Left ventricle myocardium inferior (tissue), 1 donor: ENCODE measurements around the gene CACNB4. TPM values are rescaled to one million over a fixed set of nuclear protein-coding genes. Genes with fewer than 3 reads are reported as not detected.

Source experiments
- DNase-seq: peaks from one replicate; pipeline ENCODE4 v3.0.0-alpha.2; 2020
- H3K27ac ChIP-seq: fragments of 200-600 bp; replicated peaks from 2 replicates; pipeline ENCODE4 v1.8.0; 2021
- H3K27me3 ChIP-seq: fragments of 200-600 bp; 2 replicates; pipeline ENCODE4 v1.8.0; 2021; ENCODE audit warnings: low read depth
- H3K36me3 ChIP-seq: fragments of 200-600 bp; 2 replicates; pipeline ENCODE4 v1.8.0; 2021
- H3K4me1 ChIP-seq: fragments of 200-600 bp; 2 replicates; pipeline ENCODE4 v1.8.0; 2021
- H3K4me3 ChIP-seq: fragments of 200-600 bp; 2 replicates; pipeline ENCODE4 v1.8.0; 2021; ENCODE audit warnings: mild to moderate bottlenecking, moderate library complexity
- H3K9me3 ChIP-seq: fragments of 200-600 bp; replicated peaks from 2 replicates; pipeline ENCODE4 v1.8.0; 2021
- intact Hi-C: fragments of 100-400 bp; cut with micrococcal nuclease; formaldehyde crosslinking; loops from one replicate; pipeline ENCODE4 v1.11.0; 2022
- long read RNA-seq: library from polyadenylated mRNA; unstranded; transcript quantifications from one replicate; pipeline ENCODE4 v2.0.0, GENCODE V29; 2021
- total RNA-seq: library from RNA; stranded (reverse); fragmentation: NEBNext Ultra II Directional; extraction: Animal tissue kit (Norgen Biotek cat#: 25700); gene quantifications from one replicate; pipeline ENCODE4 v1.2.1, GENCODE V29; 2021
- TF ChIP-seq, protein P1 (sequence below): fragments of 200-600 bp; IDR thresholded peaks from 2 replicates; pipeline ENCODE4 v1.8.0; 2021; ENCODE audit warnings: antibody characterized with exemption, mild to moderate bottlenecking, borderline replicate concordance
- donor health status: DM: no; HTN: yes; CAD: no; lungs with severe emphysema.

CACNB4 gene
- 0.25 TPM for total RNA-seq
- long read RNA-seq: 0 reads

DNA sequence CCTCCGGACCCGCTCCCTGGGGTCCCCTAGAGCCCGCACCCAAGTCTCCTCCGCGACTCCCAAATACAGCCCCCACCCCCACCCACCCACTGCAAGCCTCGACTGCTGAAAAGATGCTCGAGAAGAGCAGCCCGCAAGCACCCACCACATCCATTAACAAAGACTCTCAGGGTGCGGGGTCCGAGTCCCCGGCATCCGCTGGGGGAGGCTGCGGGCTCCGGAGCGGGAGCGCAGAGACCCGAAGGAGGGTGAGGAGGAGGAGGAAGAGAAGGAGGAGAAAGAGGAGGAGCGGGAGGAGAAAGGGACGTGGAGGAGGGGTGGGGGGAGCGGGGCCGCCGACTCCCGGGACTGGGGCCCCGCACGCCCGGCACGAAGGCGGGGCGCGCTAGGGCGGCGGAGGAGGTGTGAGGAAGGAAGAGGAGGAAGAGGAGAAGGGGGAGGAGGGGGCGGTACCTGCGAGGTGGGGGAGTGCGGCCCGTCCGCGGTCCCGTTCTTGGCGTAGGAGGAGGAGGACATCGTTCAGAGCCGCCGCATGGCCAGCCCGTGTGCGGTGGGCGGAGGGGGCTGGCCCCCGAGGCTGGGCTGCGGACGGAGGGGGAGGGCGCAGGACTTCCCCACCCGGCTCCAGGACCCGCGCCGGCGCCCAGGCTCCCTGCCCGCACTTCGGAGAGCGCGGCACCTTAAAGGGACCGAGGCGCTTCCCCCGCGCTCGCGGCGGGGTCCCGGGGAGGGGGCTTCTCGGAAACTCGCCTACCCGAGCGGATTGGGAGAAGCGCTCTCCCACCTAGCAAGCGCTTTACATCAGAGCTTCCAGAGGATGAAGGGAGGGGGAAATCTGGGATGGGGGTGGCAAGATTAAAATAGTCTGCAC lies at the start of gene CACNB4:
CACNB4 (minus strand) TSS at position 549 of the 871 bp plus-strand sequence.
- DNase-seq: no peak
- H3K4me3 ChIP-seq: peak within 1 kb of the TSS; percentile 77
- intact Hi-C loops: no loop called here
- no peaks in the 10 kb centered on the region for H3K36me3 ChIP-seq
- H3K27ac ChIP-seq: no peak within 1 kb of the TSS
- peaks cover 25% of the 10 kb centered on the region for H3K27me3 ChIP-seq
- TF ChIP-seq, protein P1, sequence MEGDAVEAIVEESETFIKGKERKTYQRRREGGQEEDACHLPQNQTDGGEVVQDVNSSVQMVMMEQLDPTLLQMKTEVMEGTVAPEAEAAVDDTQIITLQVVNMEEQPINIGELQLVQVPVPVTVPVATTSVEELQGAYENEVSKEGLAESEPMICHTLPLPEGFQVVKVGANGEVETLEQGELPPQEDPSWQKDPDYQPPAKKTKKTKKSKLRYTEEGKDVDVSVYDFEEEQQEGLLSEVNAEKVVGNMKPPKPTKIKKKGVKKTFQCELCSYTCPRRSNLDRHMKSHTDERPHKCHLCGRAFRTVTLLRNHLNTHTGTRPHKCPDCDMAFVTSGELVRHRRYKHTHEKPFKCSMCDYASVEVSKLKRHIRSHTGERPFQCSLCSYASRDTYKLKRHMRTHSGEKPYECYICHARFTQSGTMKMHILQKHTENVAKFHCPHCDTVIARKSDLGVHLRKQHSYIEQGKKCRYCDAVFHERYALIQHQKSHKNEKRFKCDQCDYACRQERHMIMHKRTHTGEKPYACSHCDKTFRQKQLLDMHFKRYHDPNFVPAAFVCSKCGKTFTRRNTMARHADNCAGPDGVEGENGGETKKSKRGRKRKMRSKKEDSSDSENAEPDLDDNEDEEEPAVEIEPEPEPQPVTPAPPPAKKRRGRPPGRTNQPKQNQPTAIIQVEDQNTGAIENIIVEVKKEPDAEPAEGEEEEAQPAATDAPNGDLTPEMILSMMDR: no peak
- H3K9me3 ChIP-seq: no peaks in the 10 kb centered on the region
- peaks cover 27% of the 10 kb centered on the region for H3K4me1 ChIP-seq

DNA sequence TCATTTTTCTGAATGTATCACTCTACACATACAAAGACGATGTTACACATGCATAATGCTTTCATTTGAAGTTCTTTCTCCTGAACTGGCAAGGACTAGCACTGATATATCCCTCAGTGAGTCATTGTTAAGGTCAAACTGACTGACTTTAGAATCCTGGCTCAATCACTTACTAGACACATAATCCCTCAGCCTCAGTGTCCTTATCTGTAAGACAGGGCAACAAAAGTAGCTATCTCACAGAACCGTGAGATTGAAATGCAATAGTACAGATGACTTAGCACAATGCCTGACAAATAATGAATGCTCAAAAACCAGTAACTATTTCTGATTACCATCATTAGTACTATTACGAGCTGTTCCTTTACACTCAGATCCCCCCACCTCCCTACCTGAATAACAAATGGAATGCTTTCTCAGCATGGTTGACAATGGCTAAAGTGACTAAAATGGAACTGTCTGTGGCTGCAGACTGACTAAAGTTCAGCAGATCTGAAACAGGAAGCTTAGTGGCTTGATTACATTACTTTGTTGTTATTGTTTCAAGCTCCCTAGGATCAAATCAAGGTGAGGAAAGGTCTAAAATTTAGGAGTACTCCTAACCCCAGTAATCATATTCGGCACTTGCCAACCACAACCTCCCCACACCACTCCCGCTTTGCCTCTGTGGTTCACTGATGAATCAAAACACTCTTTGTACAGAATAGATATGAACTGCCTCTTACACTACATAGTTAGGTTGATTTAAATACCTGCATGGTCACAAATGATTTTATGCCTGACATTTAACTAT lies 35.8 kb upstream of the CACNB4 start:
- no peak overlapping the region for H3K4me3 ChIP-seq
- TF ChIP-seq, protein P1: no peak
- H3K9me3 ChIP-seq: no peaks in the 10 kb centered on the region
- peaks cover 7% of the 10 kb centered on the region for H3K4me1 ChIP-seq
- DNase-seq: no peak
- intact Hi-C loops: no loop called here
- H3K27me3 ChIP-seq: no peaks in the 10 kb centered on the region
- H3K36me3 ChIP-seq: peaks cover 13% of the 10 kb centered on the region
- H3K27ac ChIP-seq: no peak overlapping the region

DNA sequence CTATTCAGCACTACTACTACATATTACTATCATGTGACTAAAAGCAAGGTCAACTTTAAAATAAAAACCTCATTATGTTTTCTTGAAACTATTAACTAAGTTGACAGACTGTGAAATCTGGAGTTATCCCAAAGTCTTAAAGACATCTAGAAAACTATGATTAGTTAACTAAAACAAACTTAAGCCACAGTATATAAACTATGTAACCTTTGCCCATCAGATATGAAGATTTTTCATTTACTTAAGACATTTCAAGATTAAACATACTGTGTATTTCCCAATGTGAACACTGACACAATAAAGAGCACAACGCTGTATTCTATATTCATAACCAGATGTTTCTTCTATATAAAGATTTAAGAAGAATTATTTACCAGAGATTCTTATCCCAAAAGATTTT lies 33.5 kb upstream of the CACNB4 start:
- TF ChIP-seq, protein P1: no peak
- H3K36me3 ChIP-seq: peaks cover 20% of the 10 kb centered on the region

DNA sequence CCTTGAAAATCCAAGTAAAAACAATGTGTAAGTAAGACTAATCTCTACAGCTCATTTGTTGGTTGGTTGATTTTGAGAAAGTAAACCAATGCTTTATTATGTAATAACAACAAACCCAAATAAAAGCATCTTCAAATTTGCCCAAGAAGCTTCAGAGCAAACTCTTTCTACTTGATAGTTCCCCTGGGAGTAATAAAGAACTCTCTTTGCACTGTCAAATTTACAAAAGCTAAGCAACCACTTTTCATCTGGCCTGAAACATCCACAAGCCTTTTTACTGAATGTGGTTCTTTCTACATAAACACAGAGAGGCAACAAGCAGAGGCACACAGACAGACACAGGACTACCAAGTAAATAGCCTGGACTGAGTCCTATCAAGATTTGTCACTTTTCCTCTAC lies 28.8 kb upstream of the CACNB4 start:
- intact Hi-C loops: no loop called here
- Histone ChIP-seq H3K4me1 (no peaks in the 10 kb centered on the region), H3K36me3 (peaks cover 44% of the 10 kb centered on the region), H3K27me3 (no peaks in the 10 kb centered on the region), H3K4me3 (no peak overlapping the region), H3K27ac (no peak overlapping the region), H3K9me3 (no peaks in the 10 kb centered on the region)
- DNase-seq: no peak
- TF ChIP-seq, protein P1: no peak

More for the DNA sequence above, 33.5 kb upstream of the CACNB4 start:
- no peak overlapping the region for H3K4me3 ChIP-seq
- H3K27ac ChIP-seq: no peak overlapping the region
- intact Hi-C loops: no loop called here
- peaks cover 7% of the 10 kb centered on the region for H3K4me1 ChIP-seq
- DNase-seq: no peak
- no peaks in the 10 kb centered on the region for H3K27me3 ChIP-seq
- H3K9me3 ChIP-seq: no peaks in the 10 kb centered on the region

GRCh38 chr2:152126664-152127063 lies 27.8 kb upstream of the CACNB4 start:
- H3K36me3 ChIP-seq: peaks cover 47% of the 10 kb centered on the region
- no peaks in the 10 kb centered on the region for H3K9me3 ChIP-seq
- no peaks in the 10 kb centered on the region for H3K4me1 ChIP-seq
- intact Hi-C loops: no loop called here
- H3K27me3 ChIP-seq: no peaks in the 10 kb centered on the region
- DNase-seq: no peak
- TF ChIP-seq, protein P1: no peak
- no peak overlapping the region for H3K27ac ChIP-seq
- H3K4me3 ChIP-seq: no peak overlapping the region
